ENCODE measurements around the gene MUS81. TPM values are rescaled to one million over a fixed set of nuclear protein-coding genes. Genes with fewer than 3 reads are reported as not detected.

Gene MUS81
- total and polyA plus RNA-seq, 9 donors: 15.9 to 87.0 (median 55.7) TPM

DNA sequence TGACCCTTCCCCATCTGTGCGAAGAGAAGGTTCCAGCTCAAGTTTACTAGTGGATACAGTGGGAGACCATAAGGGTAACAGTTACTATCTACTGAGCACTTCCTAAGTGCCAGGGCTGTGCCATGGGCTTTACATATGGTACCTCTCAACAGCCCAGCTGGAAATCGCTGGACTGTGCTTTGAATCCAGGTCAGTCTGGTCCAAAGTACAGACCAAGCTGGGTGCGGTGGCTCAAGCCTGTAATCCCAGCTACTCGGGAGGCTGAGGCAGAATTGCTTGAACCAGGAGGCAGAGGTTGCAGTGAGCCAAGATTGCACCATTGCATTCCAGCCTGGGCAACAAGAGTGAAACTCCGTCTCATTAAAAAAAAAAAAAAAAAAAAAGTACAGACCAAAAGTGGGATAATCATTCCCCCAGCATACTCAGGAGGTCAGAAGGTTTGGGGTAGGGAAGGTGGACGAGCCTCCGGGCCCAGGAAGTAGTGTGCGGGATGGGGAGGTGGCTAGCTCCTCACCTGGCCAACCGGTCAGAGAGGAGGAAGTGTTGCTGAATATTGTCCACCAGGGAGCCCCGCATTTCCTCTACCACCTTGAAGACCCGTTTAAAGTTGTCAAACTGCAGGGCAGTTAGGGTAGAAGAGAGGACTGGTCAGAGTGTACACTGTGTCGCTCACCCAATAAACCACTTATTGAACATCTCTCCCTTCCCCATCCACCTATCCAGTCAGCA, 25.7 kb downstream of the MUS81 start:
- no peaks in the 10 kb centered on the region for H3K9me3 ChIP-seq
- no peak overlapping the region for H3K4me3 ChIP-seq
- no peak for DNase-seq
- TF ChIP-seq, protein P1, sequence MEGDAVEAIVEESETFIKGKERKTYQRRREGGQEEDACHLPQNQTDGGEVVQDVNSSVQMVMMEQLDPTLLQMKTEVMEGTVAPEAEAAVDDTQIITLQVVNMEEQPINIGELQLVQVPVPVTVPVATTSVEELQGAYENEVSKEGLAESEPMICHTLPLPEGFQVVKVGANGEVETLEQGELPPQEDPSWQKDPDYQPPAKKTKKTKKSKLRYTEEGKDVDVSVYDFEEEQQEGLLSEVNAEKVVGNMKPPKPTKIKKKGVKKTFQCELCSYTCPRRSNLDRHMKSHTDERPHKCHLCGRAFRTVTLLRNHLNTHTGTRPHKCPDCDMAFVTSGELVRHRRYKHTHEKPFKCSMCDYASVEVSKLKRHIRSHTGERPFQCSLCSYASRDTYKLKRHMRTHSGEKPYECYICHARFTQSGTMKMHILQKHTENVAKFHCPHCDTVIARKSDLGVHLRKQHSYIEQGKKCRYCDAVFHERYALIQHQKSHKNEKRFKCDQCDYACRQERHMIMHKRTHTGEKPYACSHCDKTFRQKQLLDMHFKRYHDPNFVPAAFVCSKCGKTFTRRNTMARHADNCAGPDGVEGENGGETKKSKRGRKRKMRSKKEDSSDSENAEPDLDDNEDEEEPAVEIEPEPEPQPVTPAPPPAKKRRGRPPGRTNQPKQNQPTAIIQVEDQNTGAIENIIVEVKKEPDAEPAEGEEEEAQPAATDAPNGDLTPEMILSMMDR (IDR thresholded peaks at IDR 0.05): no peak
- TF ChIP-seq POLR2A (IDR thresholded peaks at IDR 0.05) (no peak), EP300 (IDR thresholded peaks at IDR 0.05) (no peak)
- peaks cover 7% of the 10 kb centered on the region for H3K4me1 ChIP-seq (ENCODE audit: insufficient read depth)
- no peaks in the 10 kb centered on the region for H3K27me3 ChIP-seq
- intact Hi-C loops (cut with DNase I): loop anchor here in 2 of 4 donors (2.0 to 10.0 kb wide), 4 partner anchors 76 to 1229 kb away; partner anchors contain the start of genes SART1 (in 2 of the 2) and KDM2A (in 1 of the 2)
- no peaks in the 10 kb centered on the region for H3K36me3 ChIP-seq
- 84 to 94% (median 93%) methylated on average over 12 of the region's 12 CpGs for whole genome bisulfite sequencing, 3 donors
- no peak overlapping the region for H3K27ac ChIP-seq

DNA sequence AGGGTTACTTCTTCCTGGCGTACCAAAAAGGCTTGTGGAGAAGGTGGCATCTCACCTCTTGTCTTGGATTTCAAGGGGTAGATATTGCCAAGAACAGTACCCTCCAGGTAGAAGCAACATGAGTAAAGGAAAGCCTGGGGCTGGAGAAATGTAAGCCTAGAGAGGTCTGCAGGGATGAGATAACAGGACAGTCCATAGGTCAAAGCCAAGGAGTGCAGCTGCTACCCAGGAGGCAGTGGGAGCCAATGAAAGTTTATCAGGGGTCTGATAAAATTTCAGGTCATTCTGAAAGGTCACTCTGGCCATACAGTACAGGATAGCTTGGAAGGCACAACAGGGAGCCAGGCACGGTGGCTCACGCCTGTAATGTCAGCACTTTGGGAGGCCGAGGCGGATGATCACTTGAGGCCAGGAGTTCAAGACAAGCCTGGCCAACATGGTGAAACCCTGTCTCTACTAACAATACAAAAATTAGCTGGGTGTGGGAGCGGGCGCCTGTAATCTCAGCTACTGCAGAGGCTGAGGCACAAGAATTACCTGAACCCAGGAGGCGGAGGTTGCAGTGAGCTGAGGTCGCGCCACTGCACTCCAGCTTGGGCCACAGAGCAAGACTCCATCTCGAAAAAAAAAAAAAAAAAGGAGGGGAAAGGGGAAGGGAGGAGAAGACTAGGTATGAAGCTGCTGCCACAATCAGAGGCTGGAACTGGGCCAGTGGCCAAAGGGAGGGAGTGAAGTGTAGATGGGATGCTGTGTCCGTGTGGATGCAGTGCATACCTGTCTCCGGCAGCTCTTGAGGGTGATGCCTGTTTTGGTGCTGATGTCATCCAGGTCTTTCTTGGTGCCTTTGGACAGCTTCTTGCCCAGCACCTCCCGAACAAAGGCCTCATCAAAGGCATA, 26.8 kb downstream of the MUS81 start:
- intact Hi-C loops (cut with DNase I): loop anchor here in 2 of 4 donors (5.0 to 10.0 kb wide), 3 partner anchors 75 to 1228 kb away; partner anchors contain the start of genes SART1 (in 2 of the 2) and KDM2A (in 1 of the 2)
- DNase-seq: peak in 4 of 5 donors; percentile 34 to 71 (median 61)
- Histone ChIP-seq H3K36me3 (no peaks in the 10 kb centered on the region), H3K27me3 (no peaks in the 10 kb centered on the region), H3K4me1 (ENCODE audit: insufficient read depth) (peaks cover 11% of the 10 kb centered on the region), H3K9me3 (no peaks in the 10 kb centered on the region), H3K27ac (peak overlapping the region in 1 of 2 donors; percentile 95), H3K4me3 (peak overlapping the region; percentile 55)
- TF ChIP-seq EP300 (IDR thresholded peaks at IDR 0.05) (no peak), POLR2A (IDR thresholded peaks at IDR 0.05) (no peak)
- TF ChIP-seq, protein P1 (IDR thresholded peaks at IDR 0.05): no peak
- 71 to 73% (median 71%) methylated on average over 14 of the region's 14 CpGs for WGBS, 3 donors

DNA sequence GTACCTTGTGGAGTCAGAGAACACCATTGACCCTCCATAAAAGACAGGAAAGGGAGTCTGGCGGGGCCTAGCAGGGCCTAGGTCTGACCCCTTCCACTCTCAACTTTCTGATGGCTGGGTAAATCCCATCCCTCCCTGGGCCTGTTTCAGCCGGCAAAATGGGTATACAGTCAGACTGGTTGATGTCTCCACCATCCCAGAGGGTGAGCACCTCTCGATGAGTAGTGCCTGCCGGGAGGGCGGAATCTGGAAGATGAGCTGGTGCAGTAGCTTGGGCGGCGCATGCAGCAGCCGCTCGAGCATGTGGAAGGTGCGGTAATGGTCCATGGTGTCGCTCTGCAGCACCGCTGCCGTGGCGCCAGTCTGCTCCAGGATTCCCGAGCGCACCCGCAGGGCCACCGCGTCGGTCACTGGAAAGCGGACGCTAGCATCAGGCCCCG, 27.5 kb downstream of the MUS81 start:
- Histone ChIP-seq H3K4me1 (ENCODE audit: insufficient read depth) (peaks cover 17% of the 10 kb centered on the region), H3K36me3 (no peaks in the 10 kb centered on the region), H3K27me3 (no peaks in the 10 kb centered on the region), H3K9me3 (no peaks in the 10 kb centered on the region), H3K4me3 (peak overlapping the region; percentile 55), H3K27ac (peak overlapping the region; percentile 60 to 95)
- TF ChIP-seq EP300 (IDR thresholded peaks at IDR 0.05): no peak
- TF ChIP-seq POLR2A (IDR thresholded peaks at IDR 0.05): no peak
- TF ChIP-seq, protein P1 (IDR thresholded peaks at IDR 0.05): no peak
- 2 to 4% (median 3%) methylated on average over 18 to 23 of the region's 23 CpGs for WGBS, 3 donors
- peak in 1 of 5 donors; percentile 42 for DNase-seq
- intact Hi-C loops (cut with DNase I): loop anchor here in 2 of 4 donors (2.0 to 10.0 kb wide), 4 partner anchors 31 to 1227 kb away; partner anchors contain the start of genes SART1 (in 2 of the 2), C11orf68 (in 1 of the 2), DRAP1 (in 1 of the 2) and KDM2A (in 1 of the 2)

Data from ovary (tissue), 9 donors.